Neural cell (in vitro differentiated cells): Measurements from ENCODE around the gene ZNF462. TPM values are rescaled to one million over a fixed set of nuclear protein-coding genes. Genes with fewer than 3 reads are reported as not detected.

Experiments
- H2AFZ ChIP-seq: fragments of 200-600, 300-800 bp; sonication (generic), shearing (Covaris generic); 2 replicates; pipeline ENCODE4 v1.6.0; 2014; ENCODE audit warnings: low read depth, mild to moderate bottlenecking, antibody characterized with exemption, low read length, moderate library complexity
- H3F3A ChIP-seq: fragments of 200-600 bp; shearing (Covaris generic); 2 replicates; pipeline ENCODE4 v1.6.1; 2016; ENCODE audit warnings: mild to moderate bottlenecking, moderate library complexity, mixed read lengths, antibody characterized with exemption, low read length; ENCODE audit not compliant: insufficient read depth, poor library complexity, severe bottlenecking
- H3K27ac ChIP-seq: fragments of 200-600, 300-800 bp; sonication (generic), shearing (Covaris generic); 2 replicates; pipeline ENCODE4 v1.5.1; 2014; ENCODE audit warnings: mild to moderate bottlenecking, low read length, moderate library complexity
- H3K27me3 ChIP-seq: fragments of 300-800, 200-600 bp; sonication (generic), shearing (Covaris generic); 2 replicates; pipeline ENCODE4 v1.6.0; 2014; ENCODE audit warnings: mild to moderate bottlenecking, low read depth, low read length, moderate library complexity; ENCODE audit not compliant: insufficient read depth
- H3K36me3 ChIP-seq: fragments of 300-800, 200-600 bp; sonication (generic), shearing (Covaris generic); 2 replicates; pipeline ENCODE4 v1.5.1; 2014; ENCODE audit warnings: mild to moderate bottlenecking, antibody characterized with exemption, low read length, moderate library complexity; ENCODE audit not compliant: insufficient read depth
- H3K4me2 ChIP-seq: fragments of 300-800, 200-600 bp; sonication (generic), shearing (Covaris generic); 2 replicates; pipeline ENCODE4 v1.6.0; 2014; ENCODE audit warnings: mild to moderate bottlenecking, low read length
- H3K4me3 ChIP-seq: fragments of 300-800, 200-600 bp; sonication (generic), shearing (Covaris generic); 2 replicates; pipeline ENCODE4 v1.5.1; 2014; ENCODE audit warnings: mild to moderate bottlenecking, low read length, moderate library complexity
- H3K79me2 ChIP-seq: fragments of 200-600 bp; shearing (Covaris generic); replicated peaks from 2 replicates; pipeline ENCODE4 v1.6.0; 2014; ENCODE audit warnings: mild to moderate bottlenecking, low read length, moderate library complexity; ENCODE audit not compliant: insufficient read depth
- H3K9ac ChIP-seq: fragments of 300-800, 200-600 bp; sonication (generic), shearing (Covaris generic); 2 replicates; pipeline ENCODE4 v1.6.1; 2016; ENCODE audit warnings: mild to moderate bottlenecking, low read length, mixed read lengths
- H3K9me2 ChIP-seq: fragments of 200-600 bp; shearing (Covaris generic); 2 replicates; pipeline ENCODE4 v1.6.1; 2016; ENCODE audit warnings: mild to moderate bottlenecking, low read length, mixed read lengths; ENCODE audit not compliant: insufficient read depth
- H3K9me3 ChIP-seq: fragments of 200-600, 300-800 bp; sonication (generic), shearing (Covaris generic); 2 replicates; pipeline ENCODE4 v1.6.1; 2016; ENCODE audit warnings: mild to moderate bottlenecking, mixed run types, low read length, moderate library complexity, mixed read lengths
- H4K20me1 ChIP-seq: fragments of 200-600 bp; shearing (Covaris generic); 2 replicates; pipeline ENCODE4 v1.6.1; 2016; ENCODE audit warnings: mild to moderate bottlenecking, mixed run types; ENCODE audit not compliant: insufficient read depth
- CTCF ChIP-seq: fragments of 450-650 bp; IDR thresholded peaks from 2 replicates; pipeline ENCODE4 v1.5.1; 2014; ENCODE audit warnings: antibody characterized with exemption, mild to moderate bottlenecking, moderate library complexity; ENCODE audit not compliant: poor library complexity, severe bottlenecking
- EP300 ChIP-seq: fragments of 450-650 bp; conservative IDR thresholded peaks from 2 replicates; pipeline ENCODE4 v1.6.1; 2014; ENCODE audit warnings: antibody characterized with exemption, mild to moderate bottlenecking, moderate library complexity; ENCODE audit not compliant: poor library complexity, severe bottlenecking
- EZH2 ChIP-seq: fragments of 200-600, 300-800 bp; shearing (Covaris generic), sonication (generic); IDR thresholded peaks from 2 replicates; pipeline ENCODE4 v1.6.1; 2014; ENCODE audit warnings: antibody characterized with exemption, low read length, borderline replicate concordance, mild to moderate bottlenecking; ENCODE audit not compliant: insufficient read depth, poor library complexity, severe bottlenecking
- MXI1 ChIP-seq: fragments of 450-650 bp; conservative IDR thresholded peaks from 2 replicates; pipeline ENCODE4 v1.6.1; 2014; ENCODE audit warnings: antibody characterized with exemption, mild to moderate bottlenecking; ENCODE audit not compliant: poor library complexity, severe bottlenecking
- POLR2AphosphoS5 ChIP-seq: IDR thresholded peaks from 2 replicates; pipeline ENCODE4 v1.6.1; 2012
- RAD21 ChIP-seq: fragments of 450-650 bp; conservative IDR thresholded peaks from 2 replicates; pipeline ENCODE4 v1.6.1; 2014; ENCODE audit warnings: antibody characterized with exemption, mild to moderate bottlenecking, moderate library complexity
- REST ChIP-seq: IDR thresholded peaks from 2 replicates; pipeline ENCODE4 v1.6.1; 2012; ENCODE audit warnings: borderline replicate concordance
- SMC3 ChIP-seq: fragments of 450-650 bp; conservative IDR thresholded peaks from 2 replicates; pipeline ENCODE4 v1.6.1; 2014; ENCODE audit warnings: antibody characterized with exemption, mild to moderate bottlenecking, moderate library complexity; ENCODE audit not compliant: poor library complexity
- TAF1 ChIP-seq: IDR thresholded peaks from 2 replicates; pipeline ENCODE4 v1.6.1; 2012; ENCODE audit warnings: low read depth
- polyA plus RNA-seq: library from polyadenylated mRNA; depleted of rRNA; stranded (reverse); fragments of >200 nt; gene quantifications from 2 replicates; pipeline ENCODE4 v1.2.3, GENCODE V29; 2014

ZNF462 gene
- polyA plus RNA-seq, 1 donor from 2014 or later = 9.1 TPM

DNA sequence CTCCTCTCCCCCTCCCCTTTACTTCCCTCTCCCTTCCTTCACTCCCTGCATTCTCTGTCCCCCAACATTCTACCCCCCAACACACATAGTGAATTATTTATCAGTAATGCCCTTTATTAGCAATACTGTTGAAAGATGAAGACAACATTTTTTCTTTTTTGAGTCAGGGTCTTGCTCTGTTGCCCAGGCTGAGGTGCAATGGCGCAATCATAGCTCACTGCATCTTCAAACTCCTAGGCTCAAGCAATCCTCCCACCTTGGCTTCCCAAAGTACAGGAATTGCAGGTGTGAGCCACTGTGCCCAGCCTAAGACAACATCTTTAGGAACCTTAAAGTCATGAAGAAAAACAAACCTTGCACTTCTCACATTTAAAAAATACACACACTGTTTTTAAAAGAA lies 130.6 kb downstream of the ZNF462 start:
- Histone ChIP-seq H2AFZ (no peak overlapping the region), H3F3A (no peaks in the 10 kb centered on the region), H3K27ac (no peak overlapping the region), H3K4me2 (no peak overlapping the region), H3K9me2 (no peaks in the 10 kb centered on the region), H3K9ac (no peak overlapping the region), H3K36me3 (peaks cover 17% of the 10 kb centered on the region), H3K9me3 (no peaks in the 10 kb centered on the region), H3K27me3 (no peaks in the 10 kb centered on the region), H3K79me2 (no peaks in the 10 kb centered on the region), H3K4me3 (no peak overlapping the region), H4K20me1 (no peaks in the 10 kb centered on the region)
- TF ChIP-seq EP300 (no peak), POLR2AphosphoS5 (no peak), MXI1 (no peak), RAD21 (no peak), REST (no peak), CTCF (no peak), SMC3 (no peak), EZH2 (no peak), TAF1 (no peak)

- no peak for TF ChIP-seq EZH2
- TF ChIP-seq MXI1 = no peak
- no peak for TF ChIP-seq POLR2AphosphoS5
- TF ChIP-seq TAF1 = no peak
- no peak for TF ChIP-seq REST
- TF ChIP-seq SMC3 = no peak
- TF ChIP-seq RAD21 = no peak
- TF ChIP-seq EP300 = no peak
- no peak for TF ChIP-seq CTCF
- no peak overlapping the region for H3K27ac ChIP-seq
- H3K36me3 ChIP-seq = peaks cover 17% of the 10 kb centered on the region
Observed at GRCh38 chr9:106994463-106994862, 131.5 kb downstream of the ZNF462 start.

More at GRCh38 chr9:106994463-106994862, 131.5 kb downstream of the ZNF462 start:
- Histone ChIP-seq H3K9me3 (no peaks in the 10 kb centered on the region), H3K27me3 (no peaks in the 10 kb centered on the region), H3K4me3 (no peak overlapping the region), H4K20me1 (no peaks in the 10 kb centered on the region), H3K9me2 (no peaks in the 10 kb centered on the region), H3K4me2 (no peak overlapping the region), H3K79me2 (no peaks in the 10 kb centered on the region), H2AFZ (no peak overlapping the region), H3F3A (no peaks in the 10 kb centered on the region), H3K9ac (no peak overlapping the region)
